ENCODE measurements around the gene ARL14EP.

ARL14EP gene

GRCh38 chr11:30351061-30351460, 28.2 kb downstream of the ARL14EP start:
- TF ChIP-seq CTCF (IDR thresholded peaks at IDR 0.05; ENCODE audit: low read depth, low read length, missing control alignments) = no peak
- no peak for DNase-seq (ENCODE audit: low read depth)
- H3K4me3 ChIP-seq (ENCODE audit: low read depth, low read length) = no peak overlapping the region

GRCh38 chr11:30356391-30356790, 33.5 kb downstream of the ARL14EP start:
- DNase-seq (ENCODE audit: low read depth) = no peak

GRCh38 chr11:30357872-30358271, 35.0 kb downstream of the ARL14EP start:
- no peak for TF ChIP-seq CTCF (IDR thresholded peaks at IDR 0.05; ENCODE audit: low read depth, low read length, missing control alignments)
- no peak for DNase-seq (ENCODE audit: low read depth)
- no peak overlapping the region for H3K4me3 ChIP-seq (ENCODE audit: low read depth, low read length)

More at GRCh38 chr11:30356391-30356790, 33.5 kb downstream of the ARL14EP start:
- no peak for TF ChIP-seq CTCF (IDR thresholded peaks at IDR 0.05; ENCODE audit: low read depth, low read length, missing control alignments)
- H3K4me3 ChIP-seq (ENCODE audit: low read depth, low read length) = no peak overlapping the region

GRCh38 chr11:30358536-30358935, 35.6 kb downstream of the ARL14EP start:
- DNase-seq (ENCODE audit: low read depth) = no peak
- H3K4me3 ChIP-seq (ENCODE audit: low read depth, low read length) = no peak overlapping the region
- TF ChIP-seq CTCF (IDR thresholded peaks at IDR 0.05; ENCODE audit: low read depth, low read length, missing control alignments) = no peak

GRCh38 chr11:30360741-30361140, 37.8 kb downstream of the ARL14EP start:
- no peak for DNase-seq (ENCODE audit: low read depth)
- TF ChIP-seq CTCF (IDR thresholded peaks at IDR 0.05; ENCODE audit: low read depth, low read length, missing control alignments) = no peak
- no peak overlapping the region for H3K4me3 ChIP-seq (ENCODE audit: low read depth, low read length)

- no peak for DNase-seq (ENCODE audit: low read depth)
- TF ChIP-seq CTCF (IDR thresholded peaks at IDR 0.05; ENCODE audit: low read depth, low read length, missing control alignments) = no peak
- no peak overlapping the region for H3K4me3 ChIP-seq (ENCODE audit: low read depth, low read length)
These were observed 41.4 kb downstream of the ARL14EP start for GRCh38 chr11:30364139-30364836.
